ENCODE results near the gene ADGRF5. TPM values are rescaled to one million over a fixed set of nuclear protein-coding genes. Genes with fewer than 3 reads are reported as not detected.

Gene ADGRF5
- total RNA-seq, 2 experiments from 2014 or later: not detected

DNA sequence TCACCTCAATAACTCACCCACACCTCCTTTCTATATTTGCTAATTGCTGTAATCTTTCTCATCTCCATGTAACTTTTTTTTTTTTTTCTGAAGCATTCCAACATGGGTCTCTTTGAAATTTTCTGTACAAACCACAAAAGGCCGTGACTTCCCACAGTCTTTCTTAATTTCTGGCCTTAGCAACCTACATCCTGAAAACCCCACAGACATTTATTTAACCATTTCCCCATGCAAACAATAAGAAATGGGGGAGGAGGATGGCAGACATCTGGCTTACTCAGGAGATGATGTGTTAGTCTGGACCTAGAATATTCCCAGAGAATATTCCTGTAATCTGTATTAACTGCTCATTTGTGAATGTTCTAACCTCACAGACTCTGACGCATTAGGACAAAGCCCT, 70.9 kb downstream of the ADGRF5 start:
- H3K4me3 ChIP-seq (ENCODE audit: low read depth, low read length, poor library complexity, severe bottlenecking): no peak overlapping the region
- POLR2A ChIA-PET: no interaction called here
- H3K36me3 ChIP-seq (ENCODE audit: insufficient read depth, low read length): no peaks in the 10 kb centered on the region
- CTCF ChIA-PET (ENCODE audit: unreplicated experiment): no interaction called here
- no peaks in the 10 kb centered on the region for H3K79me2 ChIP-seq (ENCODE audit: insufficient read depth, low read depth, low read length)
- intact Hi-C loops (cut with micrococcal nuclease; ENCODE audit: unreplicated experiment): loop anchor here (10.0 kb wide), 1 partner anchor 474 kb away; no protein-coding TSS in a partner anchor
- BruUV-seq (replicated peaks): no TSS peak
- H3K9me3 ChIP-seq (ENCODE audit: low read length): no peaks in the 10 kb centered on the region
- no peak overlapping the region for H2AFZ ChIP-seq (ENCODE audit: low read length)
- H3K27ac ChIP-seq (ENCODE audit: low read depth, low read length, poor library complexity, severe bottlenecking): no peak overlapping the region
- no peak for DNase-seq (ENCODE audit: low spot score)
- no peaks in the 10 kb centered on the region for H3K9me2 ChIP-seq (ENCODE audit: insufficient read depth, low read length)
- no peak for TF ChIP-seq CTCF (conservative IDR thresholded peaks at IDR 0.05; ENCODE audit: low read length)
- no peak for TF ChIP-seq EZH2phosphoT487 (IDR thresholded peaks at IDR 0.05; ENCODE audit: borderline replicate concordance, low read depth, low read length)
- H3K4me2 ChIP-seq (ENCODE audit: low read length): no peak overlapping the region
- H3K4me1 ChIP-seq (ENCODE audit: insufficient read depth, low read length, poor library complexity, severe bottlenecking): no peaks in the 10 kb centered on the region
- H4K20me1 ChIP-seq (ENCODE audit: insufficient read depth, low read length): no peaks in the 10 kb centered on the region

DNA sequence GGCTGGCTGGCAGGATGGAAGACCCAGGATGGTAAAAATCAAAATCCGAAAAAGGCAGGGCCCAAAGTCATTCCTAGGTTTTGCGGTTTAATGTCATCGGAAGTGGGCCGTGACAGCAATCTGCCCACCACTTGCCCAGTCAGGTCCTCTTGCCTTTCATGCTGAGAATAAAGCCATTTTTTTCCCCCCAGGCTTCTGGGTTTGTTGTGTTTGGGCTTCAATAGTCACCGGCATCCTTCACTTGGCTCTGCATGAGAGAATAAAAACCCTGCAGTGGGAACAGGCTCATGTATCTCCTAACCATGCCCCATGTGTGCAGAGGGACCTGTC, 72.4 kb downstream of the ADGRF5 start:
- intact Hi-C loops (cut with micrococcal nuclease; ENCODE audit: unreplicated experiment): loop anchor here (2.0 kb wide), 1 partner anchor 197 kb away; no protein-coding TSS in a partner anchor
- H2AFZ ChIP-seq (ENCODE audit: low read length): no peak overlapping the region
- H3K9me2 ChIP-seq (ENCODE audit: insufficient read depth, low read length): no peaks in the 10 kb centered on the region
- H3K79me2 ChIP-seq (ENCODE audit: insufficient read depth, low read depth, low read length): no peaks in the 10 kb centered on the region
- BruUV-seq (replicated peaks): no TSS peak
- H3K27ac ChIP-seq (ENCODE audit: low read depth, low read length, poor library complexity, severe bottlenecking): no peak overlapping the region
- no peak overlapping the region for H3K4me3 ChIP-seq (ENCODE audit: low read depth, low read length, poor library complexity, severe bottlenecking)
- H3K9me3 ChIP-seq (ENCODE audit: low read length): no peaks in the 10 kb centered on the region
- POLR2A ChIA-PET: no interaction called here
- no peak for TF ChIP-seq CTCF (conservative IDR thresholded peaks at IDR 0.05; ENCODE audit: low read length)
- no peak for TF ChIP-seq EZH2phosphoT487 (IDR thresholded peaks at IDR 0.05; ENCODE audit: borderline replicate concordance, low read depth, low read length)
- no peaks in the 10 kb centered on the region for H3K4me1 ChIP-seq (ENCODE audit: insufficient read depth, low read length, poor library complexity, severe bottlenecking)
- no peak for DNase-seq (ENCODE audit: low spot score)
- H3K36me3 ChIP-seq (ENCODE audit: insufficient read depth, low read length): no peaks in the 10 kb centered on the region
- H4K20me1 ChIP-seq (ENCODE audit: insufficient read depth, low read length): no peaks in the 10 kb centered on the region
- H3K4me2 ChIP-seq (ENCODE audit: low read length): no peak overlapping the region
- CTCF ChIA-PET (ENCODE audit: unreplicated experiment): interaction anchor here (0.6 kb wide), 1 partner anchor 54 kb away, joined by 3 read pairs; no protein-coding TSS in a partner anchor

GRCh38 chr6:46848684-46849360, 72.9 kb downstream of the ADGRF5 start:
- Histone ChIP-seq H3K27ac (ENCODE audit: low read depth, low read length, poor library complexity, severe bottlenecking) (no peak overlapping the region), H3K4me2 (ENCODE audit: low read length) (no peak overlapping the region; the same call in 1 of the 2 replicates), H3K4me3 (ENCODE audit: low read depth, low read length, poor library complexity, severe bottlenecking) (peak overlapping the region; percentile 29), H3K9me2 (ENCODE audit: insufficient read depth, low read length) (no peaks in the 10 kb centered on the region), H3K79me2 (ENCODE audit: insufficient read depth, low read depth, low read length) (no peaks in the 10 kb centered on the region), H3K4me1 (ENCODE audit: insufficient read depth, low read length, poor library complexity, severe bottlenecking) (no peaks in the 10 kb centered on the region), H3K9me3 (ENCODE audit: low read length) (no peaks in the 10 kb centered on the region), H3K36me3 (ENCODE audit: insufficient read depth, low read length) (no peaks in the 10 kb centered on the region), H4K20me1 (ENCODE audit: insufficient read depth, low read length) (no peaks in the 10 kb centered on the region), H2AFZ (ENCODE audit: low read length) (peak overlapping the region; percentile 66; the same call in 1 of the 2 replicates)
- intact Hi-C loops (cut with micrococcal nuclease; ENCODE audit: unreplicated experiment): loop anchor here (2.0 kb wide), 1 partner anchor 198 kb away; no protein-coding TSS in a partner anchor
- ChIA-PET CTCF (ENCODE audit: unreplicated experiment) (interaction anchor here (0.6 kb wide), 1 partner anchor 55 kb away, joined by 3 read pairs; no protein-coding TSS in a partner anchor), POLR2A (no interaction called here)
- no TSS peak for BruUV-seq (replicated peaks)
- peak; percentile 57 for DNase-seq (ENCODE audit: low spot score)
- TF ChIP-seq EZH2phosphoT487 (IDR thresholded peaks at IDR 0.05; ENCODE audit: borderline replicate concordance, low read depth, low read length) (no peak), CTCF (conservative IDR thresholded peaks at IDR 0.05; ENCODE audit: low read length) (peak; percentile 91)
